HG03196 (cell line): ENCODE measurements around the gene RHO.

ENCODE experiments used
- ATAC-seq: cut with Tn5 transposase; IDR thresholded peaks from one replicate; pipeline ENCODE4 v1.9.1; 2021; ENCODE audit not compliant: unreplicated experiment

Gene RHO

GRCh38 chr3:129575997-129576384 lies 47.6 kb downstream of the RHO start:
- no peak for ATAC-seq

- peak; percentile 51 for ATAC-seq
These were observed 48.3 kb downstream of the RHO start for GRCh38 chr3:129576514-129577352.

GRCh38 chr3:129577366-129577765 lies 48.9 kb downstream of the RHO start:
- ATAC-seq = no peak

- ATAC-seq = no peak
These were observed 49.7 kb downstream of the RHO start for GRCh38 chr3:129577925-129578786.

- ATAC-seq = no peak
These were observed 51.6 kb downstream of the RHO start for GRCh38 chr3:129579991-129580390.

GRCh38 chr3:129581623-129582022 lies 53.2 kb downstream of the RHO start:
- ATAC-seq = no peak

GRCh38 chr3:129582799-129583198 lies 54.4 kb downstream of the RHO start:
- no peak for ATAC-seq

GRCh38 chr3:129583289-129583688 lies 54.9 kb downstream of the RHO start:
- no peak for ATAC-seq

GRCh38 chr3:129584631-129585030 lies 56.2 kb downstream of the RHO start:
- ATAC-seq = no peak
